RPMI8226 (cell line): ENCODE data around the gene PARVG.
A peak's percentile ranks its signal among the peaks of the same experiment; 100 is the strongest.

Experiments used
- DNase-seq: peaks from one replicate; pipeline ENCODE4 v3.0.0-alpha.2; 2015

Gene PARVG

GRCh38 chr22:44181912-44182587 lies 1.3 kb downstream of the PARVG start:
- DNase-seq = no peak

- no peak for DNase-seq
Measured at GRCh38 chr22:44182588-44183286, 2.0 kb downstream of the PARVG start.

- no peak for DNase-seq
Measured at GRCh38 chr22:44183287-44183588, 2.5 kb downstream of the PARVG start.

GRCh38 chr22:44184006-44184405 lies 3.3 kb downstream of the PARVG start:
- DNase-seq = peak; percentile 64

- DNase-seq = no peak
Measured at GRCh38 chr22:44185237-44186120, 4.8 kb downstream of the PARVG start.

GRCh38 chr22:44186121-44186510 lies 5.4 kb downstream of the PARVG start:
- no peak for DNase-seq

GRCh38 chr22:44186737-44187136 lies 6.0 kb downstream of the PARVG start:
- peak; percentile 52 for DNase-seq

GRCh38 chr22:44187652-44188230 lies 7.0 kb downstream of the PARVG start:
- DNase-seq = no peak

GRCh38 chr22:44188316-44188715 lies 7.6 kb downstream of the PARVG start:
- no peak for DNase-seq

GRCh38 chr22:44188986-44189630 lies 8.4 kb downstream of the PARVG start:
- DNase-seq = no peak

- no peak for DNase-seq
Measured at GRCh38 chr22:44190381-44190976, 9.8 kb downstream of the PARVG start.

- no peak for DNase-seq
Measured at GRCh38 chr22:44191036-44191454, 10.3 kb downstream of the PARVG start.

GRCh38 chr22:44192098-44192815 lies 11.5 kb downstream of the PARVG start:
- peak; percentile 90 for DNase-seq

GRCh38 chr22:44192816-44193534 lies 12.2 kb downstream of the PARVG start:
- peak; percentile 77 for DNase-seq

- peak; percentile 87 for DNase-seq
Measured at GRCh38 chr22:44193535-44193891, 12.8 kb downstream of the PARVG start.

GRCh38 chr22:44194569-44194968 lies 13.8 kb downstream of the PARVG start:
- no peak for DNase-seq

GRCh38 chr22:44195189-44195871 lies 14.6 kb downstream of the PARVG start:
- DNase-seq = peak; percentile 86

- no peak for DNase-seq
Measured at GRCh38 chr22:44196241-44196640, 15.5 kb downstream of the PARVG start.

GRCh38 chr22:44196731-44197131 lies 16.0 kb downstream of the PARVG start:
- no peak for DNase-seq

GRCh38 chr22:44197271-44197670 lies 16.5 kb downstream of the PARVG start:
- DNase-seq = no peak

GRCh38 chr22:44199164-44199563 lies 18.4 kb downstream of the PARVG start:
- DNase-seq = no peak
